NCI-H2029 treated with DMSO at 0.1 percent for 48 hours (cell line): Measurements from ENCODE around the gene STXBP6.
"Not testable (repeated sequence)": the region's sequence is repeated elsewhere in the genome, so short reads cannot be mapped to it uniquely, and the experiment has no call there.

Experiments used
- DNase-seq: peaks from one replicate; lab custom pipeline; 2025; lab: John Stamatoyannopoulos, UW

Gene STXBP6

DNA sequence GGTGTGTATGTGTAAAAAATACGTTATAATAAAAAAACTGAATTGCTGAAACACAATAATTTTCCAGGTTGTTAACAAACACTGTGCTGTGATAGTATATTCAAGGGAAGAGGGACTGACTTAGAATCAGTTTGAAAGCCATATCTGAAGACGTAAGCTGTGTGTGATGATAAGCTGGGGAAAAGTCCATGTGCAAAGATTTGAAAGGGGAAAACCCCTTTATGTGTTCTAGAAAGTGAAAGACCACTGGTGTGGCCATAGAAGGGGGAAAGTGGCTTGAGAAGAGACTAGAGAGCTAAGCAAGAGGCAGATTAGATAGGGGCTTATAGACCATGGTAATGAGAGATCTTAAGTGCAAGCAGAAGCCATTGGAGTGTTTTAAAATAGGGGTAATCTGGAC is 220.1 kb downstream of the STXBP6 start:
- no peak for DNase-seq

DNA sequence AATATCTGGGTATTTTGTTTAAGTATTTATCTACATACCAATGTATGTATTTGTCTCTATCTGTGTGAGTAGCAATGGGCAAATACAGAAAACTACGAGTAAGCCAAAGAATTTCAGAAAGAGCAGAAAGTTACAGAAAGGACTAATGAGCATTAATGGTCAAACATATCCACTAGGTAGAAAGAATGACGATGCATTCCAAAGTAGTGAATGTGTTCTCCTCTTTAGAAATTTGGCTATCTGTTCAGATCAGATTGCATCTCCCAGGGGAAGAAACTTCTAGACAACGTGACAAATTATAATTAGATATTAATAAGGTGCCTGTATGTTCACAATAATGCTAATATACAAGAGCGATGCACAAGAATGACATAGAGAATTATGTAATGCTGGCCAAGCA is 221.5 kb downstream of the STXBP6 start:
- DNase-seq = no peak

DNA sequence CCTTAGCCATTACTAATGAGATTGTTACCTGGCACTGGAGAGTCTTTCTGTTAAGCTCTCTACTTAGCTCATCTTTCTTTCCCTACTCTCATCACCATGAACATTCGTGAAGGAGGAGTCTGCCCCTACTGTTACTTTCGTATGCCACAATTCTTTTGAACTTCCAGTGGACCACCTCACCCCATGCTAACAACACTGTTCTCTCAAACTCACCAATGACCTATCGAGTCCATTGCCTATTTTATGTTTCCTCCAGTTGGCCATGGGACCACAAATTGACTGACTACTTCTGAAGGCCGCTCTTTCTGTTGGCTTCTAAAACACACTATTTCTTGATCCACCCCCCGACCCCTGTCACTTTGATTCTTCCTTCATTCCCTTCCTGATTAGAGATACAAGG is 223.6 kb downstream of the STXBP6 start:
- no peak for DNase-seq

DNA sequence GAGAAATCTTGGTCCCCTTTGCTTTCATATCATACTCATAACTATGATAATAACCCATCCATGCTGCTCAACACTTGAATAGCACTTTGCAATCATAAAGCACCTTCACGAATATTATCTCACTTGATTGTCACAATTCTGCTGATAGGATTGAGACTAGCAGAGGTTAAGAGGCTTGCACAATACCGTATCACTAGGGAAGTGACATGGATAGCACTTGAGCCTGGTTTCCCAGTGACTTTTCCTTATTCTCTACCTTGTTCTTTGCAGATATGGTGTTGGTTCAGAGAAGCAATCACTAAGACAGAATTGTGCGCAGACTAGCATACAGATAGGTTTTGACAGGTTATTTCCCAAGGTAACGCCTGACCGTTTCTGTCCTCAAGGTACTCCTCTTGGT is 229.3 kb downstream of the STXBP6 start:
- no peak for DNase-seq

DNA sequence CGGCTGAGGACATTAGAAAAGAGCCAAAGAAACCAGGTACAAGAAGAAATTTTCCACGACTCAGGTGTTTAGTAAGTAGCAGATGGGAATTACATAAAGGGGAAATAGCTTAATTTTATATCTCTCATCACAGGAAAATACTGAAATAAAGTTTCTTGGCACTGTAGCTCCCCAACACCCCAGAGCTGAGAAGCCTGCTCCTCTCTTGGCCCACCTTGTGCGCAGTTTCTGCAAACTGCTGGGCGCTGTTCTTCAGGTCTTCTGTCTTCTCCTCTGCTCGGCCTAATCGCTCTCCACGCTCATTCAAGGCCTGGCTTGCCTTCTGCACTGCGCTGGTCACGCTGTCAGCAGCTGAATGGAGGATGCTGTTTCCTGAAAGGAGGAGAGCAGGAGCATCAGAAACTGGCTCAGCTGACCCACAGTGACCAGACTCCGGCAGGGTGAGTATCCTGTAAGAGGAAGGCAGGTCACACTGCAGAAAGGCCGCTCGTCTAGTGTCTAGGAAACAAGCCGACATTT is 231.1 kb downstream of the STXBP6 start:
- no peak for DNase-seq

DNA sequence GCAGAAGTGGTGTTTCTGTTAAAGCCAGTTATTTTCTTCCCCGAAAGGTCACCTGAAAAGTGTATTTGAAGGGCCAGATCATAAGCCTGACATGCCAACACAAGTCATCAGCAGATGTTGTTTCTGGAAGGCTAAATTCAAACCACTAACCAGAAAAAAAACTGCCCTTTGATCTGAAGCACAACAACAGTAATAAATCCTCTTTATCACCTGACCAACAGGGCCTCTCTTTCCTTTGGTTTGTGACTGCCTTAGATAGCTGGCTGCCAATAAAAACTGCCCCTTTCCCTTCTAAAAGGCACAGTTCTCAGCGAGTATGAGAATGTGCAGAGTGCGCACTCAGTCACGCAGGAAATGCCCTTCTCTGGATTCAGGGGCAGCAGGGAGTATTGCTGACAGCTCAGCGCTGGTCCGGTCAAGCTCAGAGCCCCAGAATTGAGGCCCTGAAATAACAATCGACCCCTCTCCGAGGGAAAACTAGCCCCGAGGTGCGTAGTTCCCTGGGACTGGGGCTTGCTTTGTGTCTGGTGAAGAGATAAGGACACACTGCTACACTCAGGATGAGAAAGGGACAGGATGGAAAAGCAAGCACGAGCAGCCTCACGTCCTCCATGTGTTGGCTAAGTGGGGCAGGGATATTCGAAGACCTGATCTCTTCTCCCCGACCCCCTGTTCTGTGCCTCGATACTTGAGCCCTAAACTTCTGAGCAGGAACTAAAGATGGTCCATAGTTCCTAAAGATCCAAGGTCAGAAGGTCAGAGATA is 231.7 kb downstream of the STXBP6 start:
- no peak for DNase-seq

DNA sequence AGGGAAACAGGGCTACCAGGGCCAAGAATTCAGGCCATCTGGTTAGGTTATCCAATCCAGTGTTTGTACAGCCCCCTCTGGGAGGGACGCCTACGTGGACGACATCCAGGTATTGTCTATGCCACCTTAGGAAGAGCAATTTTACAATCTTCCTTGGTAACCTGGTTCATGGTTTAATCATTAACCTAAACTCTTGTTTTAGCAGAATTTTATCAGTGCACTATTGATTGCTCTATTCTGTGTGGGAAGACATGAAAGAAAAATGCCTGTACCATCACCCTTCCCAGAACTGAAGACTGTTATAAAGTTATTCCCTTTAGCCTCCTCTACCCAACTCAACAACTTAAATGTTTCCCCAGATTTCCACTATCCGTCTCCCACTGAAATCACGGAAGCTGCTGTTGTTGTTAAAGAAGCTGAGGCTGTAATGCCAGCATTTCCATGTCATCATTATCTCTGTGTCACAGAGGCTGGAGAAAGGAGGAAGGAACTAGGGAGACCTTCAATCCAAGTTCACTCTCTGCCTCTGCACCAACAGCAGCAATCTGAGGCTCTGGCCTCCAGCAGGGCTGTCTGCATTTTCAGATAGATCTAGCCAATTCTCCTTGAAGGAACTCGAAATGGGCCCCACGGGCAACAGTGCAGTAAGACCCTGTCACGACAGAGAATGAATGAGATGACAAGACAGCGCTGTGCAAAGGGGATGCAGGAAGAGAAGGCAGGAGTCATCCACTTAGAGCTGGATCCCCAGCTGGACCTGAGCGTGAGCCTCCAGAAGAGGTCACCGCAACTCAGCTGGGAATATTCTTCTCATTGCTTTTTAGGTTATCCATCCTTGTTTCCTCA is 232.5 kb downstream of the STXBP6 start:
- no peak for DNase-seq

DNA sequence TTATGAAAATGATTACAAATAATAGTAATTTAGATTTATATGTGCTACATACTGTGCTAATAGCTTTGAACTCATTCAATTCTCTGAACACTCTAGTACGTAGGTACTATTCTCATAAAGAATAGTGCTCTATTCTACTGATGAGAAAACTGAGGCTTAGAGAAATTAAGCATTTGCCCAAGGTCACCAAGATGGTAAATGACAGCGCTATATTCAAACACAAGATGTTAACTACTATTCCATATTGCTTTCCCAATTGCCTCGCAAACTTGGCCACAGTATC is 233.1 kb downstream of the STXBP6 start:
- DNase-seq = no peak

DNA sequence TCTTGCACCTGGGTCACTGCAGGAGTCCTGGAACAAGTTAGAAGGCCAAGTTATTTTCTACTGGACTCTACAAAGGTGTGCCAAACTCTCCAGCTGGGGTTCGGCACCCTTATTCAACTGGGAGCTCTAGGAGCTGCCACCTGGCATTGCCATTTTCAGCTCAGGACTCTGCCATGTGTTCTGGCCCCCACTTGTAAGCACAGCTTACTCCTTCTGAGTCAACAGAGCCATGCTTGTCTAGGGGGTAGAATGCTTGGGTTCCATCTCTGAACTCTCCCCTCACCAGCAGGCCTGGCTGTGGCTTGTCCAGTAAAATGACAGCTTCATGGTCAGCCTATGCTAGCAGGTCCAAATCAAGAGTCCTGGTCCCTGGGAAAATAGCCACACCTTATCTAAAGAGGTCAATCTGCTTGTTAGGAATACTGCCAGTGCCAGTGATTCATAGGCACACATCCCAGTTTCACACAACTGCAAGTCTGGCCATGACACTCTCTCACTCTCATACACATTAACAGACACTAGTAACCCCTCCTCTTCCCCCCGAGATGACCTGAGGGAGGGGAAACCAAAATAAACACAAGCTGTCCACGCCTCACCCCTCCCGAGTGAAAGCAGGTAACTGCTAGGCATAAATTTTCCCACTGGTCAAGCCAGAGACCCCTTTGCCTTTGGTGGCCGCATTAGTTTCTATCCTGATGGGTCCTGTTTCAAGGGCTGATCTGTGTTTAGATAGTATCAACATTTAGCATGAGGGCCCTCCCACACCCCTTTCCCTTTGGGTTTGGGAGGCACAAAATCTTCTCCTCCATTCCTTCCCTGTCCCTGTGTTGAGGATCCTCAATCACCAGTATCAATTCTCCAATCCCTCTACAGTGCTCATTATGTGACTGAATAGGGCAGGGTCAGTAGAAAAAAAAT is 233.7 kb downstream of the STXBP6 start:
- DNase-seq = no peak

DNA sequence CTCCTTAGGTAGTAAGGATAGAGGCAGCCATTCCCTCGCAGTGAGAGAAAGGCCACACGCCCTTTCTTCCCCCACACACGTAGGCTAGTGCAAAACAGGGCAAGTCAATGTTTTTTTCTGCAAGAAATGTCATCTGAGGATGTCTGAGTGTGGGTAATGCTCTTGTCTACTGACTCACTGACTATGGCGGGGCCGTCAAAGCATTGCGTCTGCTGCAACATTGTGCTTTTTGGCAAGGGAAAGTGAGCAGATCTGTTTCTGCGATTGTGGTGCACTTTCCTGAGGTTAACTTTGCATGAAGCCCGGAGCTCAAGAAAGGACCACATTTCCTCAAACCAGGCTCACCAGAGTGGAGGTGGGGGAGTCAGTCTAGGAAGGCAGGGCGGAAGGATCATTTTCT is 234.4 kb downstream of the STXBP6 start:
- no peak for DNase-seq

DNA sequence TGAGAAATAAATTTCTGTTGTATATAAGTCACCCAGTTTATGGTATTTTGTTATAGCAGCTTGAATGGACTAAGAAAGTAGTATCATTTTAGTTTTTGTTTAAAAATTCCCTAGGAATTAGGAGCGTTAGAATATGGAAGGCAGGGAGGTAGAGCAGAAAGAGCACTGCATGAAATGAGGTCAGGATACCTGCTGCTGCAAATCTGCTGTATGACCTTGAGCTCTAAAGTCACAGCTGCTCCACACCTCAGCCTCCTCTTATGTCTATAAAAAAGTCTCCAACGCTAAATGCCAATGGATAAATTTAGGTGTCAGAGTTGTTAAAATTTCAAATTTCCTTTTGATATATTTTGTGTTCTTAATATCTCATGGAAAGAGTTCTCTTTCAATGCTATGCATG is 235.0 kb downstream of the STXBP6 start:
- no peak for DNase-seq

DNA sequence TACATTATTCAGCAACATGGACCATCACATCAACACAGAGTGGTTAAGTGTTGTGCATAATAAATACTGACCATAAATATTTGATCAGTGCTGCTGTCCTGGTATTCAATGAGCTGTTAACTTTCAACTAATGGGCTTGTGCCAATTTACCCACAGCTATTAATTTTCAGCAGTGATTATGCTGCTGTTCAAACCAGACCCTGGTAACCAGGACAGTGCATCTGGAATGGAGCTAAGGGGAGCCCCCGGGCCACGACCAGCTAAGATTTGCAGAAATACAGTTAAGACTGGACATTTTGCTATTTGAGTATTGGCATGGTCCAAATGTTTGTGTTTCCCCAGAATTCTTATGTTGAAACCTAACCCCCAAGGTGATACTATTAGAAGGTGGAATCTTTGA is 235.6 kb downstream of the STXBP6 start:
- no peak for DNase-seq

DNA sequence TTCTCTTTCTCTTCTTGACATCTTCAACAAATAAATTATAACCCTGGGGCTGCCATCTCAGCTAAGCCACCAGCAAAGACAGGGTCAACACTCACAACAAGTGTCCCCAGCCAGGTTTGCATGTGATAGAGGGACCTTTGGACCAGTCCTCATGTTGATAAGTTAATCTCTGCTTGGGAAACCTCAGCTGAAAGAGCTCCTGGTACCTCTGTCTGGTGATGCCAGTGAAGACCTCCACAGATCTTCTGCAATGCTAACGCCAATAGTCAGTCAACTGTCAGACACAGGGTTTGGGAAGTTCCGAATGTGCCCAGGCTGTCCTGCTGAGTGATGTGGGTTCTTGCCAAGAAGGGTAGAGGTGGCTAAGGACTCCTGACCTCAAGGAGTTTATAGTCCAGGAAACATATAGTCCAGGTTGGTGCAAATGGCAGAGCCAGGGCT is 236.1 kb downstream of the STXBP6 start:
- DNase-seq = no peak

DNA sequence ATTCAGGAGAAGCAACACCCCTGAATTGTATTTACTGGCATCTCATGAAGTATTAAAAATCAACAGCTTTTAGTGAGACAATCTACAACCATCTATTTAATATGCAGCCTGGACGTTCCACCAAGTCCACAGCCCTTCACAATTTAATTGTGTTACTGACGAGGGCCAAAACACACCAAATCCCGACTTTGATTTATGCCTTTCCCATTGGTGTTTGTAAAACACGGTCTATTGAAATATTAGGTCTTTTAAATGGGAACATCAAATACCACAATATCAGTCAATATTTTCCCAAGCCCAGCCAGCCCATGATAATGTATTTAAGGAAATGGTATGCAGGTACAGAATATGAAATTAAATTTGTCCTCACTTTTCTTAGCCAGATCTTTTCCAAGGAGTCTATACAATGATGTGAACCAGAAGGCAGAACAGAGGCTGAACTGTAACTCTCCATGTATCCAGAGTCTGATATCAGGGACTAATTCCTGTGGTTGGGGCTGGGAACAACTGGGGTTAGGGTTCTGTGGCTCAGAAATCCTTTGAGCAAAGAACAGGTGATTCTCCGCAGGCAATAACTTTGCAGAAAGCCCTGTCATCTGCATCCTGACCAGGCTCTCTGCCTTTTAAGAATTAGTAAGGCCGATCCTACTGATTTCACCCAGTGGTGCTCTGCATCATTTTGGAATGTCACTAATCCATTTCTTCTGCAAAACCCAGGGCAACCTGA is 236.7 kb downstream of the STXBP6 start:
- DNase-seq = no peak

DNA sequence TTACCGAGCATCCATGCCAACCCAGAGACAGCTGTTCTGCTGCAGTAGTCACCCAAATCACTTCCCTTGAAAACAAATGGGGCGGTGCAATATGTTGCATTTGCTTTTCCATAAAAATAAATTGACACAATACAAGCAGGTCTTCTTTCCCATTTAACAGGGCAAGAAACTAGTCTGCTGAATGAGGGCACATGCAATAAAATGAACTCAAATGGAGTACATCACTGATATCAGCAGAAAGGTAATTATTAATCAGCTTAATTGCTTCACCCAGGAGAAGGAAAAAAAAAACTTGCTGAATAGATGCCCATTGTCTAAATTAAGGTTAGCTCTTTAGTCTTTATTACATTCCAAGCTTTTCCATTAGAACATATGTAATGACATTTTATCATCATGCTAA is 240.8 kb downstream of the STXBP6 start:
- no peak for DNase-seq

DNA sequence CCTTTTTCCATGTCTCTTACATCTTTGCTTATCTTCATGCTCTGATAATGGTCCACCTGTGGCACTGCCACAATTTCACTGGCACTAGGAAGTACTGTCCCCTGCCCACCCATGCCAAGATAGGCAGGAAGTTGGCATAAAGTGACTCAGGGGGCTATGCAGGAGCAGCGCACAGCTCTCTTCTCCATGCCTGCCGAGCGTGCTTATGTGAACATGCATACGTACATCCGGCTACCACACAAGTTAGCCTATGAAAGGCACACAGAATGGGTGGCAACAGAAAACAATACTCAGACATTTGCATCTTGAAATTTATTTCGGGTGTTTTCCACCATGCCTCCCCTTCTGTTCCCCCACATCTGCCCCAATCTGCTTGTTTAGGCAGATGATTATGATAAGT is 241.5 kb downstream of the STXBP6 start:
- DNase-seq = no peak

DNA sequence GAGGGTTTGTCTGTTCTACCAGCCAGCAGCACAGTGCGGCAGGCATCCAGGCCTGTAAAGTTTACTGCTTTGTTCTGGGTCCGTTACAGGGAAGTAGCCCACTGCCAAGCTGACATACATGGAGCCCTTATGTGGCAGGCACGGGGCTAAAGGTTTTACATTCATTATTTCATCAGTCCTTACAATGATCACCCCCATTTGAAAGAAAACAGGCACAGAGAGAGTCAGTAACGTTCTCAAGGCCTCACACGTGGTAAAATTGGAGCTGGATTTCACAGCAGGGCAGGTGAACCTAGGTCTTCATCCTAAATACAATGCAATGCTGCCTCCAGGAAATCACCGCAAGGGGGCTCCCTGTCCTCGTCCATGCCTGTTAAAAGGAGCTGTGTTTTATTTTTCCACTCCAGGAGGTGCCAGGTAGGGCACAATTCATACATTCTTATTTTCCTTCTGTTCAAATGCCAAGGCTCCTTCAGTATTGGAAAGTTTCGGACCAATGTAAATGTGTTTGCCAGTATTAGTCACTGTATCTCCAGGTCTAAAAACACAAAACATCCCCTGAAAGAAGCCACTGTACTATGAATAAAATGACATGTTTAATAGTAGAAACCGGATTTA is 243.8 kb downstream of the STXBP6 start:
- DNase-seq = peak; percentile 97

DNA sequence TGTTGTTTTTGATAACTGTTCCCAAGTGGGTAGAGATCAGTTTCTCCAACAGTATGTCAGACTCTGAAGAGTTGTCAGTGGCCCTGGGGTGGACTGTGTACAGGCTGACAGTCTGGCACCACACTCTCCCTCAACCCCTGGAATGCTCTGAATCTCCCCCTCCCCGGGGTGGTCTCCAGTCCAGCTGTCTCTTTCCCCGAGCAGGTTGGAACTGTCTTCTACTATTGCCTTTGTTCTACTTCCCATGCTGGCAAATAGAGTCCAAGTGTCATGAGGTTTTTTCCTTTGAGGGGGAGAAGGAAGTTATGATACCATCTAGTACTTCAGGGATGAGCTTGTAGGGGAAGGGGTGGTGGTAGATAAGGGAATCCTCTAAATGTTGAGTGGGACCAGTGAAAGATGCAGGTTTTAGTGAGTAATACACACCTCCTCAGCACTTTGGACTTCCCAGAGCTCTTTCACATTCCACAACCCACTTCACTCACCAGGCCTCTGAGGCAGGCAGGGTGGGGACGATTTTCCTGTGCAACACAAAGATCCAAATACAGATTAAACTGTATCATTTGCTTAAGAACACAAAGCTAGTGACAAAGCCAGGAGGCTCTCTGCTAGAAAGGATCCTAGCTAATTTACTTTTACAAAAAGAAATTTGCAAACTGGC is 245.3 kb downstream of the STXBP6 start:
- no peak for DNase-seq

DNA sequence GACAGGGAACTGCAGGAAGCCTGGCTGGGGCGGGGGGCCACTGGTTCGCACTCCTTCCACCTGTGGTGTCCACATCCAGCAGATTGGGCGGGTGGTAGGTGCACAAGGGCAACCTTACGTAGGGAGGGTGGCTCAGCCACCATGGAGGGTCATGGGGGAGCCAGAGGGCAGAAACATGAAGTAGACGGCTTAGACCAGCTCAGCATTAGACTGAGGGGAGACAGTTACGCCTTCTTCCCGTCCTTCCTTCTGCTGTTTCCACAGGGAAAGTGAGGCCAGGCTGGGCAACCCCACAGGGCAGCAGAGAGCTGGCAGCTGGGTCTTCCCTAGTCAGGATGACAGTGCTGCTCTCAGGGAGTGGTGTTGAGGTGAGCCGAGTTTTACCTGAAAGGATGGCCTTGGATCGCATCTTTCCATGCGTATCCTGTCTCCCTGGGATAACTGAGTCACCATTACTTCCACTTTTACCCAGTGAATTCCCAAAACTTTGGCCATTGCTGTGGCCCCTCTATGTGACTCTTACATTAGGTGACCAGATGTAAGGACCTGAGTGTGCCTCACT is 245.9 kb downstream of the STXBP6 start:
- DNase-seq = no peak

DNA sequence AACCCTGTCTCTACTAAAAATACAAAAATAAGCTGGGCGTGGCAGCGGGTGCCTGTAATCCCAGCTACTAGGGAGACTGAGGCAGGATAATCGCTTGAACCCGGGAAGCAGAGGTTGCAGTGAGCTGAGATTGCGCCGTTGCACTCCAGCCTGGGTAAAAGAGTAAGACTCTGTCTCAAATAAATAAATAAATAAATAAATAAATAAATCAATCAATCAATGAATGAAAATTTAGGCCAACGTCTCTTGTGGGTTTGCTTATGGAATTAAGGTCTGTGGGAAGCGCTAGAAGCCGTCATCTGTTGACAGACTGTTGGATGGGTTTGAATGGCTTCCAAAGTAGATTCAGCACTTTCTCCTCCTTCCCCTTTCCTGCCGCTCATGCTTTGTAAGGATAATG is 246.5 kb downstream of the STXBP6 start:
- DNase-seq = not testable (repeated sequence)
